ENCODE results near the gene ZBTB38. TPM values are rescaled to one million over a fixed set of nuclear protein-coding genes. Genes with fewer than 3 reads are reported as not detected.

ZBTB38 gene, protein sequence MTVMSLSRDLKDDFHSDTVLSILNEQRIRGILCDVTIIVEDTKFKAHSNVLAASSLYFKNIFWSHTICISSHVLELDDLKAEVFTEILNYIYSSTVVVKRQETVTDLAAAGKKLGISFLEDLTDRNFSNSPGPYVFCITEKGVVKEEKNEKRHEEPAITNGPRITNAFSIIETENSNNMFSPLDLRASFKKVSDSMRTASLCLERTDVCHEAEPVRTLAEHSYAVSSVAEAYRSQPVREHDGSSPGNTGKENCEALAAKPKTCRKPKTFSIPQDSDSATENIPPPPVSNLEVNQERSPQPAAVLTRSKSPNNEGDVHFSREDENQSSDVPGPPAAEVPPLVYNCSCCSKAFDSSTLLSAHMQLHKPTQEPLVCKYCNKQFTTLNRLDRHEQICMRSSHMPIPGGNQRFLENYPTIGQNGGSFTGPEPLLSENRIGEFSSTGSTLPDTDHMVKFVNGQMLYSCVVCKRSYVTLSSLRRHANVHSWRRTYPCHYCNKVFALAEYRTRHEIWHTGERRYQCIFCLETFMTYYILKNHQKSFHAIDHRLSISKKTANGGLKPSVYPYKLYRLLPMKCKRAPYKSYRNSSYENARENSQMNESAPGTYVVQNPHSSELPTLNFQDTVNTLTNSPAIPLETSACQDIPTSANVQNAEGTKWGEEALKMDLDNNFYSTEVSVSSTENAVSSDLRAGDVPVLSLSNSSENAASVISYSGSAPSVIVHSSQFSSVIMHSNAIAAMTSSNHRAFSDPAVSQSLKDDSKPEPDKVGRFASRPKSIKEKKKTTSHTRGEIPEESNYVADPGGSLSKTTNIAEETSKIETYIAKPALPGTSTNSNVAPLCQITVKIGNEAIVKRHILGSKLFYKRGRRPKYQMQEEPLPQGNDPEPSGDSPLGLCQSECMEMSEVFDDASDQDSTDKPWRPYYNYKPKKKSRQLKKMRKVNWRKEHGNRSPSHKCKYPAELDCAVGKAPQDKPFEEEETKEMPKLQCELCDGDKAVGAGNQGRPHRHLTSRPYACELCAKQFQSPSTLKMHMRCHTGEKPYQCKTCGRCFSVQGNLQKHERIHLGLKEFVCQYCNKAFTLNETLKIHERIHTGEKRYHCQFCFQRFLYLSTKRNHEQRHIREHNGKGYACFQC (N-terminal part only)
- total RNA-seq: 190 and 205 TPM in 2 replicates

DNA sequence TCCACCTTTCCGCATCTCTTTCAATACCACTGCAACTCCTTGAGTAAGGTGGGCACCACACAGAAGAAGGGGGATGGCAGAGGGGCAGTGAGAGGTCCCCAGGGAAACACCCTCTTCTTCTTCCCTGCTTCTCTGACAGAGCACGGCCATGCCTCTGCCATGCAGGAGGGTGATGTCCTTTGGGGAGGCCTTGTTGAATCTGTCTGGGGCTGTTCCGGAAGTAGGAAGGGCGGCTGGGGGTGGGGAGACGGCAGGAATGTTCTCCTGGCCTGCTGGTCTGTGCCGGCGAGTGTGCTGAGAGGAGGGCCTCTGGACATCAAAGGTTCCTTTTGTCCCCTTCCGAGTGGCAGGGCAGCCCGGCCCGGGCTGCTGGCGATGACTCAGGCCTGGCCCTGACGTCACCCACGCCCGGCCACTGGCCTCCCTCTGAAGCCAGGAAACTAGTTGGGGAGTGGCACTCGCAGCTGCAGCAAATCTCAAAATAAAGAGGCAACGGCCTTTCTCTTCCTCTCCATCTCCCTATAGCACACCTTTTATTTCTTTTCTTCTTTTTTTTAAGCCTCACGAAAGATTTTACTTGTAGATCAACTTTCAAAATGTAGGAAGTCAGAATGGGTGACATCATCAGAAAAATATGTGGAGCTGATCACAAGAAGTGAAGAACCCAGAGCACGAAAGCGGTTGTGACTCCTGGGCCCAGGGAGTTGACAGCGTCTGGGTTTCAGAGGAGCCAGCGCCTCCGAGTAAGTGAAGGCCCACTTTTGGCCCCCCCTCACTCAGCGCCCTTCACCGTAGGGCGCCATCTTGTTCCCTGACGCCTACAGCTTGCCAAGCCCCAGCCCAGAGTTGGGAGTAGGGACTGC is at the start of gene ZBTB38:
ZBTB38 (plus strand) TSS at position 443 of the 863 bp plus-strand sequence. CDS start 73,885 bp downstream, outside the sequence.

Other genes starting within 250 kb of the ZBTB38 start
- gene PXYLP1, start 136.7 kb upstream of the ZBTB38 start, total RNA-seq: 16.2 and 20.0 TPM in 2 replicates
- gene RASA2, start 118.5 kb downstream of the ZBTB38 start, total RNA-seq: 42.2 and 46.1 TPM in 2 replicates

Data from hair follicle dermal papilla cell (primary cell).